ENCODE results near the gene HOXB2. TPM values are rescaled to one million over a fixed set of nuclear protein-coding genes. Genes with fewer than 3 reads are reported as not detected.

The HOXB2 gene
- total and polyA plus RNA-seq, 9 of the 15 experiments (the other 6 are each of a cell fraction or from before 2014, with no cell fraction given), result 2.1 to 97.7 (median 21.2) TPM

DNA sequence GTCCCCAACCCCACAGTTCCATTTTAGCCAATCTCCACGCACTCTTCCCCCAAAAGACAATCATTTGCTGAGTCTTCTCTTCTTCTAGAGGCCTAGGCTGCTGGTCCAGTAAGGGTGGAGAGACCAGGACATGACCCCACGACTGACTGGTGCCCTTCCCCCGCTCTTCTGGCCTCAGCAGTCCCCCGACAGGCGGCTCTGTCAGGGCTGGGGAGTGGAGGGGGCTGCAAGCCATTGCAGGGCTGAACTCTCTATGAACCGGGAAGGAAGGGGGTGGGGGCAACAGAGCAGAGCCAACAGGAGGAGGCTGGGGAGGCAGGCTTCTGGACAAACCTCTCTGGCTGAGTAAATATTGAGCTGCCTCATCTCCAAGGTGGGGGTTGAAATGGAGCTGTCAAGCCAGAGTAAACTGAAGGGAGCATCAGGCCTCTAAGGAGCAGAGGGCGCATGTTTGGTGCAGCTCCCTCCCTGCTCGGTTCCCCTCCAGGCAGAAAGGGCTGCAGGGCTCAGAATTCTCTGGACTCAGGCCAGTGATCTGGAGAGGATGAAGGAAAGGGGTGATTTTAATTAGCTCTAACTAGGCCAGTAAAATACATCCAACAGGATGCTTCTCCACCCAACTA, 22.8 kb downstream of the HOXB2 start (continued):
- TF ChIP-seq, protein P1, sequence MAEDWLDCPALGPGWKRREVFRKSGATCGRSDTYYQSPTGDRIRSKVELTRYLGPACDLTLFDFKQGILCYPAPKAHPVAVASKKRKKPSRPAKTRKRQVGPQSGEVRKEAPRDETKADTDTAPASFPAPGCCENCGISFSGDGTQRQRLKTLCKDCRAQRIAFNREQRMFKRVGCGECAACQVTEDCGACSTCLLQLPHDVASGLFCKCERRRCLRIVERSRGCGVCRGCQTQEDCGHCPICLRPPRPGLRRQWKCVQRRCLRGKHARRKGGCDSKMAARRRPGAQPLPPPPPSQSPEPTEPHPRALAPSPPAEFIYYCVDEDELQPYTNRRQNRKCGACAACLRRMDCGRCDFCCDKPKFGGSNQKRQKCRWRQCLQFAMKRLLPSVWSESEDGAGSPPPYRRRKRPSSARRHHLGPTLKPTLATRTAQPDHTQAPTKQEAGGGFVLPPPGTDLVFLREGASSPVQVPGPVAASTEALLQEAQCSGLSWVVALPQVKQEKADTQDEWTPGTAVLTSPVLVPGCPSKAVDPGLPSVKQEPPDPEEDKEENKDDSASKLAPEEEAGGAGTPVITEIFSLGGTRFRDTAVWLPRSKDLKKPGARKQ (CRISPR knock-in tag; IDR thresholded peaks at IDR 0.05), result no peak
- TF ChIP-seq RAD21 (CRISPR knock-in tag; conservative IDR thresholded peaks at IDR 0.05 in 1 of 2, IDR thresholded peaks at IDR 0.05 in 1 of 2), result no peak
- TF ChIP-seq HDAC1 (IDR thresholded peaks at IDR 0.05), result peak in 1 of 2 experiments; percentile 41; a peak in 1 of 4 replicates
- TF ChIP-seq TAL1 (IDR thresholded peaks at IDR 0.05), result peak; percentile 5; the same call in 1 of the 2 replicates
- TF ChIP-seq YY1 (IDR thresholded peaks at IDR 0.05; ENCODE audit: borderline replicate concordance in 1 of 3, control insufficient read depth in 1 of 3, extremely low read depth in 1 of 3, insufficient read depth in 3 of 3, insufficient read length in 1 of 3, insufficient replicate concordance in 2 of 3, low read depth in 1 of 3, low read length in 2 of 3), result peak in 2 of 3 experiments; percentile 46 to 74
- TF ChIP-seq NCOR1 (IDR thresholded peaks at IDR 0.05), result peak; percentile 83
- no peak for TF ChIP-seq ZNF175 (CRISPR knock-in tag; IDR thresholded peaks at IDR 0.05; ENCODE audit: low read depth)
- TF ChIP-seq CREB1 (IDR thresholded peaks at IDR 0.05), result peak; percentile 44; the same call in 1 of the 2 replicates
- TF ChIP-seq CREB1 (CRISPR knock-in tag; IDR thresholded peaks at IDR 0.05), result no peak
- peak; percentile 46; the same call in 1 of the 2 replicates for TF ChIP-seq ARID1B (IDR thresholded peaks at IDR 0.05)
- TF ChIP-seq TRIM24 (IDR thresholded peaks at IDR 0.05), result peak; percentile 25 to 35; a peak in 2 of 4 replicates
- TF ChIP-seq, protein P2, sequence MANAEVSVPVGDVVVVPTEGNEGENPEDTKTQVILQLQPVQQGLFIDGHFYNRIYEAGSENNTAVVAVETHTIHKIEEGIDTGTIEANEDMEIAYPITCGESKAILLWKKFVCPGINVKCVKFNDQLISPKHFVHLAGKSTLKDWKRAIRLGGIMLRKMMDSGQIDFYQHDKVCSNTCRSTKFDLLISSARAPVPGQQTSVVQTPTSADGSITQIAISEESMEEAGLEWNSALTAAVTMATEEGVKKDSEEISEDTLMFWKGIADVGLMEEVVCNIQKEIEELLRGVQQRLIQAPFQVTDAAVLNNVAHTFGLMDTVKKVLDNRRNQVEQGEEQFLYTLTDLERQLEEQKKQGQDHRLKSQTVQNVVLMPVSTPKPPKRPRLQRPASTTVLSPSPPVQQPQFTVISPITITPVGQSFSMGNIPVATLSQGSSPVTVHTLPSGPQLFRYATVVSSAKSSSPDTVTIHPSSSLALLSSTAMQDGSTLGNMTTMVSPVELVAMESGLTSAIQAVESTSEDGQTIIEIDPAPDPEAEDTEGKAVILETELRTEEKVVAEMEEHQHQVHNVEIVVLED (CRISPR knock-in tag; IDR thresholded peaks at IDR 0.05), result no peak
- TF ChIP-seq, protein P3, sequence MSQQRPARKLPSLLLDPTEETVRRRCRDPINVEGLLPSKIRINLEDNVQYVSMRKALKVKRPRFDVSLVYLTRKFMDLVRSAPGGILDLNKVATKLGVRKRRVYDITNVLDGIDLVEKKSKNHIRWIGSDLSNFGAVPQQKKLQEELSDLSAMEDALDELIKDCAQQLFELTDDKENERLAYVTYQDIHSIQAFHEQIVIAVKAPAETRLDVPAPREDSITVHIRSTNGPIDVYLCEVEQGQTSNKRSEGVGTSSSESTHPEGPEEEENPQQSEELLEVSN (IDR thresholded peaks at IDR 0.05; ENCODE audit: borderline replicate concordance in 1 of 2, extremely low read depth in 1 of 2, insufficient read depth in 1 of 2, insufficient read length in 1 of 2, low read depth in 1 of 2, low read length in 1 of 2, poor library complexity in 1 of 2, severe bottlenecking in 1 of 2), result peak in 1 of 2 experiments; percentile 55
- peak; percentile 36 for TF ChIP-seq SMAD1 (IDR thresholded peaks at IDR 0.05; ENCODE audit: low read depth, low read length, partially characterized antibody)
- TF ChIP-seq, protein P4, sequence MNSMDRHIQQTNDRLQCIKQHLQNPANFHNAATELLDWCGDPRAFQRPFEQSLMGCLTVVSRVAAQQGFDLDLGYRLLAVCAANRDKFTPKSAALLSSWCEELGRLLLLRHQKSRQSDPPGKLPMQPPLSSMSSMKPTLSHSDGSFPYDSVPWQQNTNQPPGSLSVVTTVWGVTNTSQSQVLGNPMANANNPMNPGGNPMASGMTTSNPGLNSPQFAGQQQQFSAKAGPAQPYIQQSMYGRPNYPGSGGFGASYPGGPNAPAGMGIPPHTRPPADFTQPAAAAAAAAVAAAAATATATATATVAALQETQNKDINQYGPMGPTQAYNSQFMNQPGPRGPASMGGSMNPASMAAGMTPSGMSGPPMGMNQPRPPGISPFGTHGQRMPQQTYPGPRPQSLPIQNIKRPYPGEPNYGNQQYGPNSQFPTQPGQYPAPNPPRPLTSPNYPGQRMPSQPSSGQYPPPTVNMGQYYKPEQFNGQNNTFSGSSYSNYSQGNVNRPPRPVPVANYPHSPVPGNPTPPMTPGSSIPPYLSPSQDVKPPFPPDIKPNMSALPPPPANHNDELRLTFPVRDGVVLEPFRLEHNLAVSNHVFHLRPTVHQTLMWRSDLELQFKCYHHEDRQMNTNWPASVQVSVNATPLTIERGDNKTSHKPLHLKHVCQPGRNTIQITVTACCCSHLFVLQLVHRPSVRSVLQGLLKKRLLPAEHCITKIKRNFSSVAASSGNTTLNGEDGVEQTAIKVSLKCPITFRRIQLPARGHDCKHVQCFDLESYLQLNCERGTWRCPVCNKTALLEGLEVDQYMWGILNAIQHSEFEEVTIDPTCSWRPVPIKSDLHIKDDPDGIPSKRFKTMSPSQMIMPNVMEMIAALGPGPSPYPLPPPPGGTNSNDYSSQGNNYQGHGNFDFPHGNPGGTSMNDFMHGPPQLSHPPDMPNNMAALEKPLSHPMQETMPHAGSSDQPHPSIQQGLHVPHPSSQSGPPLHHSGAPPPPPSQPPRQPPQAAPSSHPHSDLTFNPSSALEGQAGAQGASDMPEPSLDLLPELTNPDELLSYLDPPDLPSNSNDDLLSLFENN (IDR thresholded peaks at IDR 0.05; ENCODE audit: low read depth in 2 of 2, low read length in 2 of 2), result peak in 1 of 2 experiments; percentile 22; a peak in 1 of 4 replicates
- no peak for TF ChIP-seq TSC22D4 (tag; IDR thresholded peaks at IDR 0.05)
- no peak for TF ChIP-seq FOXP1 (CRISPR knock-in tag; IDR thresholded peaks at IDR 0.05)
